Kidney (tissue), 14 donors: ENCODE measurements around the gene LY86. TPM values are rescaled to one million over a fixed set of nuclear protein-coding genes. Genes with fewer than 3 reads are reported as not detected.
A peak's percentile ranks its signal among the peaks of the same experiment; 100 is the strongest.

Experiments
- DNase-seq, 5 donors: peaks; one replicate each; pipeline ENCODE4 v3.0.0-alpha.2; 2013 to 2020
- FAIRE-seq: peaks from 2 replicates; lab custom pipeline; 2012; peaks lifted over from hg19 to GRCh38; lab: Jason Lieb, UNC
- H3K27ac ChIP-seq, 2 donors: one replicate each; pipeline ENCODE4 v1.7.0; 2013; ENCODE audit warnings: low read depth in 2 of 2, low read length in 2 of 2, inconsistent platforms in 1 of 2
- H3K27me3 ChIP-seq: one replicate; pipeline ENCODE4 v1.7.1; 2013; ENCODE audit warnings: low read length, inconsistent platforms; ENCODE audit not compliant: control insufficient read depth, insufficient read depth
- H3K36me3 ChIP-seq, 3 donors: one replicate each; pipeline versions ENCODE4 v1.7.0 to v1.7.1; 2013; ENCODE audit warnings: low read length in 3 of 3, control low read depth in 1 of 3, inconsistent platforms in 1 of 3; ENCODE audit not compliant: insufficient read depth in 3 of 3, control insufficient read depth in 2 of 3
- H3K4me1 ChIP-seq, 3 donors: one replicate each; pipeline versions ENCODE4 v1.7.0 to v1.7.1; 2013; ENCODE audit warnings: low read length in 3 of 3, inconsistent platforms in 1 of 3, low read depth in 1 of 3; ENCODE audit not compliant: control insufficient read depth in 2 of 3, insufficient read depth in 2 of 3
- H3K4me3 ChIP-seq, 3 donors: one replicate each; pipeline versions ENCODE4 v1.7.0 to v1.8.1; 2013; ENCODE audit warnings: low read length in 3 of 3, control low read depth in 1 of 3, inconsistent platforms in 1 of 3
- H3K9ac ChIP-seq, 3 donors: one replicate each; pipeline versions ENCODE4 v1.7.0 to v1.7.1; 2013; ENCODE audit warnings: low read length in 3 of 3, control low read depth in 1 of 3, inconsistent platforms in 1 of 3
- H3K9me3 ChIP-seq, 3 donors: one replicate each; pipeline versions ENCODE4 v1.7.0 to v1.7.1; 2013; ENCODE audit warnings: low read length in 3 of 3, control low read depth in 1 of 3, inconsistent platforms in 1 of 3; ENCODE audit not compliant: control insufficient read depth in 2 of 3, insufficient read depth in 1 of 3
- intact Hi-C: fragments of 100-400 bp; cut with DNase I; formaldehyde crosslinking; loops from one replicate; pipeline ENCODE4 v1.11.1; 2022
- polyA plus RNA-seq: library from polyadenylated mRNA; stranded (reverse); fragments of 350-450 nt; fragmentation: Illumina TruSeq; extraction: RNeasy Lipid Tissue Mini Kit (QIAGEN cat#74804); gene quantifications from one replicate; pipeline ENCODE4 v1.2.3, GENCODE V29; 2014; ENCODE audit warnings: low read depth, low replicate concordance; ENCODE audit not compliant: insufficient read depth
- total RNA-seq: library from RNA; stranded (reverse); fragmentation: NEBNext Ultra II Directional; extraction: Animal tissue kit (Norgen Biotek cat#: 25700); gene quantifications from one replicate; pipeline ENCODE4 v1.2.1, GENCODE V29; 2021
- TF ChIP-seq, protein P1 (sequence below): IDR thresholded peaks from 3 replicates; pipeline ENCODE4 v1.5.1; 2012; ENCODE audit warnings: mild to moderate bottlenecking, moderate library complexity, borderline replicate concordance; ENCODE audit not compliant: insufficient read depth; ENCODE audit errors: extremely low read depth
- donor health status: control.
- donor health status: control.
- donor health status: control.
- donor health status: control.
- donor health status: control.
- donor health status: DM: yes; HTN: yes; CAD: no.
- donor health status: Normal renal cell carcinoma (clear cell type).

Gene LY86
- total and polyA plus RNA-seq, 2 donors from 2014 or later = 4.8 to 6.1 TPM

DNA sequence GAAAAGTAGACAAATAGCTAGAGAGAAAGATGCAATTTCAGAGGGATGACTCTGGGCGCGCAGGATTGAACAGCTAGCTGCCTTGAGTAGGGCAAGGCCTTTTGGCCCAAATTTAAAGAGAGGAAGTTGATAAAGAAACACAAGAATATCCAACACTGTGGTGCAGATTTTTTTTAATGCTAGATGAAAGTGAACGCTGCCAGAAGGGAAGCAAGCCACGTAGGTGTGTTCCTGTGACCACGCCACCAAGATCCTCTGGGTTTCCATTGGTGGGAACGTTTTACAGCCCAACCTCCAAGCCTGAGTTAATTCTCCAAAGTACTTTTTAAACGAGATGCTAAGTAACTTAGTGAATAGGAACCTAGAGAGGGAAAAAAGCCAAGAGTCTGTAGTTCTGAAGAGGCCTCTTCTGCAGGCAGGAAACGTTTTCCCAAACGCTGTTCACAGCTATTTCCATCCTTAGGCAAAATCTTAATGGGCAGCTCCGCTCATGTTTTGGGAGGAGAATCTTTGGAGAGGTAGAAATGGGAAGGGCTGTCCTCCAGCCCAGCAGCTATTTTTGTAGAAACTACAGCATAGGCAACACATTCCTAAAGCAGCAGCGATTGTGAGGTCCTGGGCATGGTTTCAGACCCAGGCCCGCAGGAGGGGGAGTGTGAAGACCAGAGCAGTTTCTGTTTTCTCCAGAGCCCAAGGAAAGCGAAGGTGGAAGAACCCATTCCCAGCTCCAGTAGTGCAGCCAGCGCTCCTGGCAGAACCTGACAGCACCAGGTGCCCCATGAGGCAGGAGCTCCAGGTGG lies 8.2 kb downstream of the LY86 start:
- no peaks in the 10 kb centered on the region for H3K36me3 ChIP-seq
- H3K9me3 ChIP-seq = no peaks in the 10 kb centered on the region
- no peaks in the 10 kb centered on the region for H3K27me3 ChIP-seq
- TF ChIP-seq, protein P1, sequence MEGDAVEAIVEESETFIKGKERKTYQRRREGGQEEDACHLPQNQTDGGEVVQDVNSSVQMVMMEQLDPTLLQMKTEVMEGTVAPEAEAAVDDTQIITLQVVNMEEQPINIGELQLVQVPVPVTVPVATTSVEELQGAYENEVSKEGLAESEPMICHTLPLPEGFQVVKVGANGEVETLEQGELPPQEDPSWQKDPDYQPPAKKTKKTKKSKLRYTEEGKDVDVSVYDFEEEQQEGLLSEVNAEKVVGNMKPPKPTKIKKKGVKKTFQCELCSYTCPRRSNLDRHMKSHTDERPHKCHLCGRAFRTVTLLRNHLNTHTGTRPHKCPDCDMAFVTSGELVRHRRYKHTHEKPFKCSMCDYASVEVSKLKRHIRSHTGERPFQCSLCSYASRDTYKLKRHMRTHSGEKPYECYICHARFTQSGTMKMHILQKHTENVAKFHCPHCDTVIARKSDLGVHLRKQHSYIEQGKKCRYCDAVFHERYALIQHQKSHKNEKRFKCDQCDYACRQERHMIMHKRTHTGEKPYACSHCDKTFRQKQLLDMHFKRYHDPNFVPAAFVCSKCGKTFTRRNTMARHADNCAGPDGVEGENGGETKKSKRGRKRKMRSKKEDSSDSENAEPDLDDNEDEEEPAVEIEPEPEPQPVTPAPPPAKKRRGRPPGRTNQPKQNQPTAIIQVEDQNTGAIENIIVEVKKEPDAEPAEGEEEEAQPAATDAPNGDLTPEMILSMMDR = no peak
- no peak overlapping the region for H3K4me3 ChIP-seq
- H3K9ac ChIP-seq = no peak overlapping the region
- DNase-seq = no peak
- intact Hi-C loops = no loop called here
- peak overlapping the region in 1 of 2 donors; percentile 23 for H3K27ac ChIP-seq
- FAIRE-seq = no peak
- no peaks in the 10 kb centered on the region for H3K4me1 ChIP-seq

DNA sequence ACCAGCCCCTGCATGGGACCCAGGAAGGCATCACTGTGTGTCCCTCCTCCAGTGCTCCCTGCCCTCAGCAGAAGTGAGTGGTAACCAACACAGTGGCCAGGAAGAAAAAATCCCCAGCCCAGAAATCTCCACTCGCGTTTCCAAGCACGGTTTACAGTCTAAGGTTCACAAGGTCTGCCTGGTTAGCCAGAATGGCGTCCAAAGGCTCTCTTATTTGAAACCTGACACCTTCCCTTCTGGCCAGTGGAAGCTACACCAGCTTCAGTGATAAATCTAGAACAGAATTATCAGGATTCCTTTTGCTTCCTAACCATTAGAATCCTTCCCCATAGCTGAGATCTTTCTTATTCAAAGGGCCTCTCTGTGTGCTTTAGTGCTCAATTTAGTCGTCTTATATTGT lies 9.2 kb downstream of the LY86 start:
- Histone ChIP-seq H3K9ac (no peak overlapping the region), H3K27ac (no peak overlapping the region), H3K36me3 (no peaks in the 10 kb centered on the region), H3K4me3 (no peak overlapping the region), H3K9me3 (no peaks in the 10 kb centered on the region), H3K4me1 (no peaks in the 10 kb centered on the region), H3K27me3 (no peaks in the 10 kb centered on the region)
- FAIRE-seq = no peak
- peak in 1 of 5 donors; percentile 29 for DNase-seq
- intact Hi-C loops = no loop called here
- TF ChIP-seq, protein P1 = no peak

DNA sequence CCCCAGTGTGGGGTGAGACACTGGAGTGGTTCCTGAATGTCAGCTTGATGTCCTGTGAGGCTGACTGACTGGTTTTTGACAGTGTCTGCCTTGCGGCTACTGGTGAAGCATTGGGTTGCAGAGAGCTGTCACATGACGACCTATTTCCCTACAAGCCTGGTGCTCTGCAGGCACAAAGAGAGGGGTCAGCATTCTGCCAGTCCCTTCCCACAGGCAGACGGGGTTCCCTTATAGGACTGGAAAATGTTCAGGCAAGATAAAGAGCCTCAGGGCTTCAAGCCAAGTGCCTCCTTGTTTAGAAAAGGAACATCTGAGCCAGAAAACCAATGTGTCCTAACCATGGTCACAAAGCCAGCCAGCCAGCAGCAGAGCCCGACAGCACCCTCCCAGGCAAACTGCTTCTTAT lies 11.0 kb downstream of the LY86 start:
- intact Hi-C loops = no loop called here
- no peaks in the 10 kb centered on the region for H3K36me3 ChIP-seq
- no peak overlapping the region for H3K27ac ChIP-seq
- FAIRE-seq (no peak), DNase-seq (no peak)
- no peak overlapping the region for H3K9ac ChIP-seq
- H3K27me3 ChIP-seq = no peaks in the 10 kb centered on the region
- H3K4me3 ChIP-seq = no peak overlapping the region
- no peaks in the 10 kb centered on the region for H3K9me3 ChIP-seq
- no peaks in the 10 kb centered on the region for H3K4me1 ChIP-seq
- TF ChIP-seq, protein P1 = no peak
